ENCODE data around the gene PLCG2.
"Not testable (repeated sequence)": the region's sequence is repeated elsewhere in the genome, so short reads cannot be mapped to it uniquely, and the experiment has no call there.

The PLCG2 gene

DNA sequence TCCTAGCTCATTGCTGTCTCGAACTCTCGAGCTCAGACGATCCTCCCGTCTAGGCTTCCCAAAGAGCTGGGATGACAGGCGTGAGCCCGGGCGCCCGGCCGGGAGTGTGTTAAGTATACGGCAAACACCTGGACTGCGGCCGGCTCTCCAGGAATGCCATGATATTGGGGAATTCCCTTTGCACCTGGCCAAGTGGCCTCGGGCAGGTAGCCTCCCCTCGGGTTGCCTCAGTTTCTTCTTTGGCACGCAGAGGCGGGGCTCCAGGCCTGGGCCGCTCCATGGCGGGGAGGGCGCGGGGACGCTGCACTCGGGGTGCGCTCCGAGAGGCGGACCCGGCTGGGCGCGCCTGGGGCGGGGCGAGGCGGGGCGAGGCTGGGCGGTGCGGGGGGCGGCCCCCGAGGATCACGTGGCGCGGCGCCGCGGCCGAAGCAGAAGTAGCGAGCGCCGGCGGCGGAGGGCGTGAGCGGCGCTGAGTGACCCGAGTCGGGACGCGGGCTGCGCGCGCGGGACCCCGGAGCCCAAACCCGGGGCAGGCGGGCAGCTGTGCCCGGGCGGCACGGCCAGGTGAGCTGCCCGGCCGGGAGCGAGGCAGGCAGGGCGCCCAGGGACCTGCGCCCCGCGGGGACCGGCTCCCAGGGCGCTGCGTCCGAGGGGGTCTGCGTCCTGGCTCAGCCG lies at the start of gene PLCG2:
PLCG2 (plus strand) TSS at position 431 of the 675 bp plus-strand sequence. CDS start 6,699 bp downstream, outside the sequence.
- Mint-ChIP-seq H3K27ac (peak within 1 kb of the TSS; percentile 96), H3K4me1 (peaks cover 60 to 83% of the 10 kb centered on the region in 2 donors), H3K27me3 (no peaks in the 10 kb centered on the region), H3K4me3 (peak within 1 kb of the TSS; percentile 98 to 99), H3K9me3 (no peaks in the 10 kb centered on the region), H3K36me3 (peaks cover 18 to 19% of the 10 kb centered on the region in 2 donors)
- ATAC-seq (replicated peaks) = peak; percentile 86 to 92
- DNase-seq = peak; percentile 76

DNA sequence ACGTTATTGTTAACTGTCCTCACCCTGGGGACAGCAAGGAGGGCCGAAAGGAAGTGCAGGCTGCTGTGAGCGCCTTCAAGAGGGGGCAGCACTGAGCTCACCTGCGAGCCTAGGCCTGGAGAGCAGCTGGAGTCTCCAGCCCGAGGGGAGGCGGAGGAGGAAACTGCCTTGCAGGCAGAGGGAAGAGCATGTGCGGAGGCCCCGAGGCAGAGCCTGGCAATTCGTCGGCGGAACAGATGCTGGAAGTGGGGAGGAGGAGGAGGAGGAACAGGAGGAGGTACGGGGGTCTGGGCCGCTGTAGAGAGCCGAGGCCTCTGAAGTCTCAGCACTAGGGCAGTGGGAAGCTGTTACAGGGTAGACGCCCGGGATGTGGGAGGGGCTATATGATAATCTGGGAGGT lies 49.6 kb upstream of the PLCG2 start:
- no peak for ATAC-seq (replicated peaks)
- Mint-ChIP-seq H3K9me3 (no peaks in the 10 kb centered on the region), H3K4me1 (peaks cover 18 to 21% of the 10 kb centered on the region in 2 donors), H3K27ac (peak overlapping the region; percentile 89), H3K27me3 (no peaks in the 10 kb centered on the region), H3K4me3 (peak overlapping the region; percentile 62 to 69), H3K36me3 (no peaks in the 10 kb centered on the region)
- no peak for DNase-seq

DNA sequence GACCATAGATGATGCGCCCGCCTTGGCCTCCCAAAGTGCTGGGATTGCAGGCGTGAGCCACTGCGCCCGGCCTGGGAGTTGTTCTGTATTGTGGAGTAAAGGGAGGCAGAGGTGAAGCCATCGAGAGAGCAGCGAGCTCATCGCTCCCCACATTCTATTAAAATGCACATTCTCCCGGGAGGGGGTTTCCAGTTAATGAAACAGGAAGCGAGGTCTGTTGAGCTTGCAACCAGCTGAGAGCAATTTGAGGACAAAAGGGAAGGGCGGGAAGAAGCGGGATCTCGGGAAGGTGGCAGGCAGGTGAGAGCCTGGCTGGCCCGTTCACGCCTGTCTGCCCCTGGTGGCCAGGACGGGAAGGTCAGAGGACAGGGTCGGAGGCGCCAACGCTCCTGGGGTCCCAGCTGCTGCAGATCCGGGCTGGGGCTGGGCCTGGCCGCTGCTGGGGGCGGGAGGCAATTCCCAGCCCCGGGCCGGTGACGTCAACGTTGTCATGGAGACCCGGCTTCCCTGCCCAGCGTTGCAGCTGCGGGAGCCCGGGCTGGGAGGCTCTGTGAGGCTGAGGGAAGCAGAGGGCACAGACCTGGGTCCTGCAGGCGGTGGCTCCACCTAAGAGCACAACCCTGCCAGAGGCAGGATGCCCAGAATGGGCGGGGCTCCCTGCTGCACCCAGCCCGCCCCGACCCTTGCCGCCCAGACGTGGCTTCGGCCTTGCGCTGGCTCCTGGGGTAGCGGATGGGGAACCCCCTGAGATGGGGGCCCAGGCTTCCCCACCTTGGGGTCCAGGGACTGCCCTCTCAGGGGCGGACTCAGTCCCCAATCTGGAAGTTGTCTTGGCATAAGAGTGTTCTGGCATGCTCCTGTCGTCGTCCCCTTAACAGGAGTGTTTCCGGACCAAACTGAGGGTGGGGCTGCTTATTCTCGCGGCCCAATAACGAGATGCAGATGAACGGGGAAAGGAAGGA lies 48.7 kb upstream of the PLCG2 start:
- Mint-ChIP-seq H3K27me3 (no peaks in the 10 kb centered on the region), H3K4me3 (peak overlapping the region; percentile 86 to 89), H3K9me3 (no peaks in the 10 kb centered on the region), H3K27ac (peak overlapping the region; percentile 94), H3K4me1 (peaks cover 18 to 21% of the 10 kb centered on the region in 2 donors), H3K36me3 (no peaks in the 10 kb centered on the region)
- DNase-seq = peak; percentile 66
- ATAC-seq (replicated peaks) = peak; percentile 92 to 93

DNA sequence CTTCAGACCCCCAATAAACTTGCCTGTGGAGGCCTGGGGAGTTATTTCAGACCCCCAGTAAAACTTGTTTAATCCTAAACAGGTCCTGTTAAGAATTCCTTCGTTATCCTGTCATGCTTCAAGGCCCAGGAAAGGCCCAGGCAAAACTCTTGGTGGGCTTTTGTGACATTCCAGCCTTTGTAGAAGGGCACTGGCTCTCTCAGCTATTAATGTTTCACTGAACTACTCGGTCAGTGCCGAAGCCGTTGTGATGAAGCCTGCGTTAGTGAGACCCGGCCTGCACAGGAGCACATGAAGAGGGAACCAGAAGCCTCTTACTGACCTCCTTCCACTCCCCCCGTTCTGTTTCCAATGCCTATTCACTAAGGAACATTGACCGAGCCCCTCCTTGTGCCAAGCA lies 47.4 kb upstream of the PLCG2 start:
- H3K4me3 Mint-ChIP-seq = no peak overlapping the region
- H3K36me3 Mint-ChIP-seq = no peaks in the 10 kb centered on the region
- H3K27me3 Mint-ChIP-seq = no peaks in the 10 kb centered on the region
- no peak overlapping the region for H3K27ac Mint-ChIP-seq
- H3K9me3 Mint-ChIP-seq = no peaks in the 10 kb centered on the region
- peaks cover 18 to 21% of the 10 kb centered on the region in 2 donors for H3K4me1 Mint-ChIP-seq
- DNase-seq = no peak
- no peak for ATAC-seq (replicated peaks)

DNA sequence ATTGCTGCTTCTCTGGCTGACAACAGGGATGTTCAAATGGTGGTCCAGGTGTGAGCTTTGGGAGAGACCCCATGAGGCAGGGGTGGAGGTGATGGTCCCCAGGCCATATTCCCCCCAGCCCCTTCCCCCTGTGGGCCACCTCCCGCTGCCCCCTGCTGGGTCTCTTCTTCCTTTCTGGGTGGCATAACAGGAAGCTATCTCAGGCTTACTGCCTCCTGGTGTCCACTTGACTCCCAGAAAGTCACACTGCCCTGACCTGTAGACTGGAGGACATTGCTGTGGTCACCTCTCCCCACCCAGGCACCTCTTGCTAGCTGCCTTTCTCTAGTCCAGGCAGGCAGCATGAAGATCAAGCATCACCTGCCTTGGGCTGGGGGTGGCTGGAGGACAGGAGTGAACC lies 46.4 kb upstream of the PLCG2 start:
- H3K4me1 Mint-ChIP-seq = peaks cover 18 to 24% of the 10 kb centered on the region in 2 donors
- H3K4me3 Mint-ChIP-seq = no peak overlapping the region
- DNase-seq (no peak), ATAC-seq (replicated peaks) (no peak)
- no peak overlapping the region for H3K27ac Mint-ChIP-seq
- H3K27me3 Mint-ChIP-seq = no peaks in the 10 kb centered on the region
- no peaks in the 10 kb centered on the region for H3K9me3 Mint-ChIP-seq
- H3K36me3 Mint-ChIP-seq = no peaks in the 10 kb centered on the region

DNA sequence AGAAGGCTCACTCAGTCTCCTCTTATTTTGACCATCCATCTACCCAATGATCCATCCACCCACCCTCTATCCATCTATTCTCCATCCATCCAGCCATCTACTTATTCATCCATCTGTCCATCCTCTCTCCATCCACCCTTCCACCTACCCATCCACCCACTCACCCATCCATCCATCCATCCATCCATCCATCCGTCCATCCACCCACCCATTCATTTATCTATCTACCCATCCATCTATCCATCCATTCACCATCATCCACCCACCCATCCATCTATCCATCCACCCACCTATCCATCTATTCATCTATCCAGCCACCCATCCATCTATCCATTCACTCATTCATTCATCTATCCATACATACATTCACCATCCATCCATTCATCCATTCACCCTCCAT lies 45.8 kb upstream of the PLCG2 start:
- Mint-ChIP-seq H3K4me3 (no peak overlapping the region), H3K27ac (no peak overlapping the region), H3K27me3 (no peaks in the 10 kb centered on the region), H3K36me3 (no peaks in the 10 kb centered on the region), H3K9me3 (no peaks in the 10 kb centered on the region), H3K4me1 (peaks cover 21 to 30% of the 10 kb centered on the region in 2 donors)
- no peak for DNase-seq
- ATAC-seq (replicated peaks) = no peak

DNA sequence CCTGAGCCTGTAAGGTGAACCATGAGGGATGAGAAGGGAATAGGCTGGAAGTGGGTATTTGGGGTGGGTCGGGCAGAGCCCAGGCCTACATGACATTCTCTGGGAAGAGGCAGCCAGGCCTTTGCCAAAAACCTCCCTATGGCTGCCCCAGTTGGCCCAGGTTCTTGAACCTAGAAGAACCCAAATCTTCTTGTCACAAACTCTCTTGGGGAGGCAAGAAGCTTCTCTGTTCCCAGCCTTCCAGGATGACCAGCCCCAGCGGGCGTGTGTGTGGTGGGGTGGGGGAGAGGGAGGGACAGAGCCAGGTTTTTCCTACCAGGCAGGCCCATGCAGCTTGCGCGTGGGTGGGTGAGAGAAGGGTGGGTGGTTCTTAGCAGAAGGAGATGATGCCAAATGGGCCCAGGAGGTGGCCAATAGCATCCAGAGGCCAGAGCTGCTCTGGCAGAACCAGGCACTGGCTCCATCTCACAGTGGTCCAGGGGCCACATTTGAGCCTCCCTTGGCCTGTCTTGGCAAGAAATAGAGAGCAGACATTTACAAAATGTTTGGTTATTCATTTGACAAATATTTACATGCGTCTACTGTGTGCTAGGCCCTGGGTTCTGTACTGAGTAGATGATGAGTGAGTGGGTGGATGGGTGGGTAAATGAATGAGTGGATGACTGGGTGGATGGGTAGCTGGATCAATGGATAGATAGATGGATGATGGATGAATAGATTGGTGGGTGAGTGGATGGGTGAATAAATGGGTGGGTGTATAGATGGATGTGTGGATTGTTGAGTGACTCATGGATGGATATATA lies 44.3 kb upstream of the PLCG2 start:
- ATAC-seq (replicated peaks) = no peak
- DNase-seq = no peak
- Mint-ChIP-seq H3K27ac (no peak overlapping the region), H3K9me3 (no peaks in the 10 kb centered on the region), H3K4me1 (peaks cover 19 to 37% of the 10 kb centered on the region in 2 donors), H3K36me3 (no peaks in the 10 kb centered on the region), H3K27me3 (no peaks in the 10 kb centered on the region), H3K4me3 (no peak overlapping the region)

DNA sequence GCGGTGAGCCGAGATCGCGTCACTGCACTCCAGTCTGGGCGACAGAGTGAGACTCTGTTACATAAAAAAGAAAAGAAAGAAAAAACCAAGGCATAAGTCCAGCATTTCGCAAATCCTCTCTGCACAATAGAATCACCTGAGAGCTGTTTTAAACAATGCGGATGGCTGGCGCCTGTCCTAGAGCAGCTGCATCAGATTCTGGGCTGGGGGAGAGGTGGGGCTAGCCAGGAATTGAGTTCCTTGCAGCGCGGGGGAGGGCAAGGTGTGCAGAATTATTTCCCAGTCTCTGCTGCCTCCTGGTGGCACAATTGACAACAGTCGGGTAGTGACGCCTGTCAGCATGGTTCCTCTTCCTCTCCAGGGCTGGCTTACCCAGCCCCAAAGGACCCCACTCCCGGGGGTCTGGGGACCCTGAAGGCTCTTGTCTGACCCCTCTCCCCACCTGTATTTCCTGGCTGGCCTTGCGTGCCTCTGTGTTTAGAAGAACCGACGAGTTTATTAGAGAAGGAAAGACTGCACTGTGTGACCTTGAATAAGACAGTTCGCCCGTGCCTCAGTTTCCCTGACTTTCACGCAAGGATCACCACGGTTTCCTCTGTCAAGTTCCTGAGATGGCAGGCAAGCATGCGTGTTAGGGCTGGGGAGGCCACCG lies 41.1 kb upstream of the PLCG2 start:
- peaks cover 26 to 56% of the 10 kb centered on the region in 2 donors for H3K4me1 Mint-ChIP-seq
- no peaks in the 10 kb centered on the region for H3K9me3 Mint-ChIP-seq
- peaks cover 0 to 2% of the 10 kb centered on the region in 2 donors for H3K36me3 Mint-ChIP-seq
- H3K27me3 Mint-ChIP-seq = no peaks in the 10 kb centered on the region
- DNase-seq (peak; percentile 80), ATAC-seq (replicated peaks) (peak; percentile 72)
- peak overlapping the region; percentile 95 for H3K27ac Mint-ChIP-seq
- peak overlapping the region; percentile 81 to 87 for H3K4me3 Mint-ChIP-seq

DNA sequence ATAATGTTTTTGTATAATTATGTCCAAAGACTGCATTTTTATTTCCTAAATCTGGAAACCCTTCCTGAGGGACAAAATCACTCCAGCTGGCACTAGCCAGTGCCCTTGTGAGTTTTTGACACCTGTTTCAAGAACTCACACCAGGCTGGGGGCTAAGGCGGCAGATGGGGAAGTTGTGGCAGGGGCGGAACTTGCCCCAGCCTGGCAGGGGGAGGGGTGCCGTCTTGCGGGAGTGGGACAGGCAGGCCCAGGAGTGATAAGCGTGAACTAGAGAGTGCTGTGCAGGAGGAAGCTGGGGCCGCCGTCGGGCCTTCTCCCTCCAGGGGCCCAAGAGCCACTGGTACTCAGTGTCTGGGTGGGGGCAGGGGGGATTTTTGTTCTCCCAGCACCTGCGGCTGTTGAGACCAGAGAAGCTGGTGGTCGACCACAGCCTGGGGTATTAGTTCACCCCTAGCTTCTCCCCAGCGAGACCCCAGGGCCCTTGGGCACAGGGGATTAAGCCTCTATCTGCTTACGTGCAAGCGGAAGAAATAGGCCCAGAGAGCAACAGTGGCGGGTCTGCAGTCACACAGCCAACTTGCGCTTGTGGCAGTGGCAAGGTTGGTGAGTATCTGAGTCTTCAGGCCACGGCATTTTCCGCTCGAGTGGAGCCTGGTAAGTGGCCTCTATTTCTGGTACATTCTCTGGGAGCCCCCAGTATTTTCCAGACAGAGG lies 40.2 kb upstream of the PLCG2 start:
- Mint-ChIP-seq H3K27me3 (no peaks in the 10 kb centered on the region), H3K4me3 (peak overlapping the region; percentile 77 to 78), H3K4me1 (peaks cover 30 to 62% of the 10 kb centered on the region in 2 donors), H3K27ac (peak overlapping the region; percentile 91), H3K36me3 (peaks cover 0 to 2% of the 10 kb centered on the region in 2 donors), H3K9me3 (no peaks in the 10 kb centered on the region)
- peak; percentile 68 for DNase-seq
- ATAC-seq (replicated peaks) = peak; percentile 55 to 61

DNA sequence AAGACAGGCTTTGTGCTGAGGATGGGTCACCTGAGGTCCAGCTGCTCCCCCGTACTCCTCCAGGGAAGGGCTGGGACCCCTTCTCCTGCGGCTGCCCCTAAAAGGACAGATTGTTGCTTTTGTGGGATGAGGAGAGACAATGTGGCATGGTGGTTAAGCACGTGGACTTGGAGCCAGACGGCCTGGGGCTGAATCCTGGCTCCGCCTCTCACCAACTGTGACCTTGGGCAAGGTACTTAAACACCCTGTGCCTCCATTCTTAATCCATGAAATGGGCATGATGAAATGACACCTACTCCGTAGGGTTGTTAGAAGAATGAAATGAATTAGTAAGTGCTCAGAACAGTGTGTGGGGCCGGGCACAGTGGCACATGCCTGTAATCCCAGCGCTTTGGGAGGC lies 39.6 kb upstream of the PLCG2 start:
- peak overlapping the region; percentile 91 for H3K27ac Mint-ChIP-seq
- no peaks in the 10 kb centered on the region for H3K9me3 Mint-ChIP-seq
- H3K27me3 Mint-ChIP-seq = no peaks in the 10 kb centered on the region
- H3K36me3 Mint-ChIP-seq = peaks cover 0 to 2% of the 10 kb centered on the region in 2 donors
- DNase-seq (no peak), ATAC-seq (replicated peaks) (no peak)
- peaks cover 30 to 67% of the 10 kb centered on the region in 2 donors for H3K4me1 Mint-ChIP-seq
- H3K4me3 Mint-ChIP-seq = peak overlapping the region; percentile 77 to 78

DNA sequence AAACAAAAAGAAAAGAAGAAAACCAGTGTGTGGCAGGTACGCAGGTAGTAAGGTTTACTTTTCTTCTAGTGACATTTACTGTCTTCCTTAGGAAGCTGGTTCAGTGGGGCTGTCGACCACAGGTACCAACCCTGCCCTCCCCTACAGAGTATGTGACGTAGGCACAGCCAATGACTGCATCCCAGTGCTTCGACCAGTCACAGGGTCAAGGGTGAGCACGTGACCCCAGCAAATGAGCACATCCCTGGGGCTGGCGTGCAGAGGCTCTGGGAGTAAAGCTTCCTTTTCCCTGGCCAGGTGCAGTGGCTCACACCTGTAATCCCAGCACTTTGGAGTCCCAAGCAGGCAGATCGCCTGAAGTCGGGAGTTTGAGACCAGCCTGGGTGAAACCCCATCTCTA lies 38.9 kb upstream of the PLCG2 start:
- Mint-ChIP-seq H3K4me3 (peak overlapping the region; percentile 77 to 78), H3K9me3 (no peaks in the 10 kb centered on the region), H3K27me3 (no peaks in the 10 kb centered on the region), H3K4me1 (peaks cover 30 to 71% of the 10 kb centered on the region in 2 donors), H3K27ac (peak overlapping the region; percentile 91), H3K36me3 (peaks cover 0 to 4% of the 10 kb centered on the region in 2 donors)
- peak; percentile 59 for DNase-seq
- ATAC-seq (replicated peaks) = peak; percentile 71 to 72

DNA sequence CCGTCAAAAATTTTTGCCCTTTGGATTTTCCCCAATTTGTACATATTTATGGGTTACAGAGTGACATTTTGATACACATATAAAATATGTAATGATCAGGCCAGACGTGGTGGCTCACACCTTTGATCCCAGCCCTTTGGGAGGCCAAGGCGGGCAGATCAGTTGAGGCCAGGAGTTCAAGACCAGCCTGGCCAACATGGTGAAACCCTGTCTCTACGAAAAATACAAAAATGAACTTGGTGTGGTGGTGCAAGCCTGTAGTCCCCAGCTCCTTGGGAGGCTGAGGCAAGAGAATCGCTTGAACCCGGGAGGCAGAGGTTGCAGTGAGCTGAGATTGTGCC lies 37.7 kb upstream of the PLCG2 start:
- ATAC-seq (replicated peaks) = not testable (repeated sequence)

DNA sequence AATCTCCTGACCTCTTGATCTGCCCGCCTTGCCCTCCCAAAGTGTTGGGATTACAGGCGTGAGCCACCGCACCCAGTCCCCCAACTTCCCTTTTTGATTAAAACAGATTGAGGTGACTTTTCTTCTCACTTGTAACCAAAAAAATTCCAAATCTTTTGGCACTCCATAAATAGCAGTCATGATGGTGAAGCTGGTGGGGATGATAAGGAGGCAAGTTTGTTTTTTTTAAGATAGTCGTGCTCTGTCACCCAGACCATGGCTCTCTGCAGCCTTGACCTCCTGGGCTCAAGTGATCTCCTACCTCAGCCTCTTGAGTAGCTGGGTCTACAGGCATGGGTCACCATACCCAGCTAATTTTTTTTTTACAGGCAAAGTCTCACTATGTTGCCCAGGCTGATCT lies 34.7 kb upstream of the PLCG2 start:
- H3K9me3 Mint-ChIP-seq = no peaks in the 10 kb centered on the region
- DNase-seq (no peak), ATAC-seq (replicated peaks) (no peak)
- H3K27me3 Mint-ChIP-seq = no peaks in the 10 kb centered on the region
- H3K4me3 Mint-ChIP-seq = no peak overlapping the region
- no peak overlapping the region for H3K27ac Mint-ChIP-seq
- H3K4me1 Mint-ChIP-seq = peaks cover 42 to 78% of the 10 kb centered on the region in 2 donors
- peaks cover 0 to 4% of the 10 kb centered on the region in 2 donors for H3K36me3 Mint-ChIP-seq

More for the DNA sequence above, 37.7 kb upstream of the PLCG2 start:
- peaks cover 39 to 83% of the 10 kb centered on the region in 2 donors for H3K4me1 Mint-ChIP-seq
- peak overlapping the region in 1 of 2 donors; percentile 19 for H3K4me3 Mint-ChIP-seq
- not testable (repeated sequence) for H3K36me3 Mint-ChIP-seq, DNase-seq, H3K27me3 Mint-ChIP-seq, H3K9me3 Mint-ChIP-seq, H3K27ac Mint-ChIP-seq
